ENCODE measurements around the gene RPLP1. TPM values are rescaled to one million over a fixed set of nuclear protein-coding genes. Genes with fewer than 3 reads are reported as not detected.

Gene RPLP1
- total RNA-seq, 3 donors from 2014 or later = 1,139 to 1,221 (median 1,218) TPM

DNA sequence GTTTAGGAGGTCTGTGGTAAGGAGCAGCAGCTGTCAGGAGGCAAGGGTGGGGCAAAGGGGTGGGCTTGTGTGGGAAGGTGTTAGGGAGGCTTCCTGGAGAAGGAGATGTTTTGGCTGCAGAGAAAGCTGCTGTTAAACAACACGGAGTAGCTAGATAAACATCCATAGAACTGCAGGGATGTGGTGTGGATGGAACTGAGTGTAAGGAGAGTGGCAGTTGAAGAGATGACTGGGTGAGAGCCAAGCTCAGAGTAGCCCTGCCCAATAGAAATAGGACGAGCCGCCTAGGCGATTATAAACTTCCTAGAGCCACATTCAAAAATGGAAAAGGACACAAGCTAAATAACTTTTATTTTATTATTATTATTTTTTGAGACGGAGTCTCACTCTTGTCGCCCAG lies 19.9 kb downstream of the RPLP1 start:
- TF ChIP-seq CTCF (IDR thresholded peaks at IDR 0.05) = no peak
- intact Hi-C loops (cut with DNase I, micrococcal nuclease) = loop anchor here in 1 of 2 donors (10.0 kb wide), 1 partner anchor 1012 kb away; no protein-coding TSS in a partner anchor
- ATAC-seq = no peak
- H3K4me3 ChIP-seq = no peak overlapping the region
- peaks cover 6% of the 10 kb centered on the region for H3K4me1 ChIP-seq (ENCODE audit: low read depth)
- H3K36me3 ChIP-seq (ENCODE audit: low read depth) = no peaks in the 10 kb centered on the region
- H3K9me3 ChIP-seq = no peaks in the 10 kb centered on the region
- DNase-seq = no peak

GRCh38 chr15:69474291-69474690 lies 21.7 kb downstream of the RPLP1 start:
- no peaks in the 10 kb centered on the region for H3K4me1 ChIP-seq (ENCODE audit: low read depth)
- ATAC-seq = no peak
- intact Hi-C loops (cut with DNase I, micrococcal nuclease) = loop anchor here in 1 of 2 donors (10.0 kb wide), 1 partner anchor 1011 kb away; no protein-coding TSS in a partner anchor

GRCh38 chr15:69474846-69475455 lies 22.3 kb downstream of the RPLP1 start:
- Histone ChIP-seq H3K9me3 (no peaks in the 10 kb centered on the region), H3K36me3 (ENCODE audit: low read depth) (no peaks in the 10 kb centered on the region), H3K4me3 (no peak overlapping the region), H3K4me1 (ENCODE audit: low read depth) (no peaks in the 10 kb centered on the region)
- no peak for DNase-seq
- no peak for ATAC-seq
- intact Hi-C loops (cut with DNase I, micrococcal nuclease) = loop anchor here in 1 of 2 donors (10.0 kb wide), 1 partner anchor 1010 kb away; no protein-coding TSS in a partner anchor
- TF ChIP-seq CTCF (IDR thresholded peaks at IDR 0.05) = no peak

More at GRCh38 chr15:69474291-69474690, 21.7 kb downstream of the RPLP1 start:
- DNase-seq = no peak
- no peaks in the 10 kb centered on the region for H3K9me3 ChIP-seq
- H3K36me3 ChIP-seq (ENCODE audit: low read depth) = no peaks in the 10 kb centered on the region
- H3K4me3 ChIP-seq = no peak overlapping the region
- no peak for TF ChIP-seq CTCF (IDR thresholded peaks at IDR 0.05)

- intact Hi-C loops (cut with DNase I, micrococcal nuclease) = loop anchor here in 1 of 2 donors (10.0 kb wide), 1 partner anchor 1009 kb away; no protein-coding TSS in a partner anchor
- DNase-seq = peak; percentile 68 to 91 (median 88)
Observed at GRCh38 chr15:69475769-69476358, 23.2 kb downstream of the RPLP1 start.

More at GRCh38 chr15:69475769-69476358, 23.2 kb downstream of the RPLP1 start:
- no peaks in the 10 kb centered on the region for H3K9me3 ChIP-seq
- H3K36me3 ChIP-seq (ENCODE audit: low read depth) = no peaks in the 10 kb centered on the region
- TF ChIP-seq CTCF (IDR thresholded peaks at IDR 0.05) = peak; percentile 73
- H3K4me1 ChIP-seq (ENCODE audit: low read depth) = no peaks in the 10 kb centered on the region
- no peak overlapping the region for H3K4me3 ChIP-seq
- ATAC-seq = peak; percentile 96
